Suprapubic skin (tissue), 4 donors: Measurements from ENCODE around the gene PEAK3. TPM values are rescaled to one million over a fixed set of nuclear protein-coding genes. Genes with fewer than 3 reads are reported as not detected.
"Not testable (repeated sequence)": the region's sequence is repeated elsewhere in the genome, so short reads cannot be mapped to it uniquely, and the experiment has no call there.

Experiments
- DNase-seq, 2 donors: peaks; one replicate each; pipeline ENCODE4 v3.0.0-alpha.2; 2019; ENCODE audit warnings: low spot score in 2 of 2
- H3K27ac ChIP-seq: fragments of 200-600 bp; sonication (generic); one replicate; pipeline ENCODE4 v1.5.1; 2019
- H3K27me3 ChIP-seq: fragments of 200-600 bp; sonication (generic); one replicate; pipeline ENCODE4 v1.5.1; 2019
- H3K36me3 ChIP-seq: fragments of 200-600 bp; sonication (generic); one replicate; pipeline ENCODE4 v1.5.1; 2019
- H3K4me1 ChIP-seq: fragments of 200-600 bp; sonication (generic); one replicate; pipeline ENCODE4 v1.5.1; 2019
- H3K4me3 ChIP-seq: fragments of 200-600 bp; sonication (generic); one replicate; pipeline ENCODE4 v1.5.1; 2019; ENCODE audit warnings: mild to moderate bottlenecking
- H3K9me3 ChIP-seq: fragments of 200-600 bp; sonication (generic); one replicate; pipeline ENCODE4 v1.5.1; 2019
- CTCF ChIP-seq, 2 donors: fragments of 200-600 bp in 1 of 2; fragments of 450-650 bp in 1 of 2; sonication (generic) in 1 of 2; IDR thresholded peaks; one replicate each; pipeline ENCODE4 v1.5.1; 2016 to 2019; ENCODE audit warnings: antibody characterized with exemption in 2 of 2, mild to moderate bottlenecking in 1 of 2, moderate library complexity in 1 of 2
- EP300 ChIP-seq: sonication (generic); formaldehyde crosslinking; IDR thresholded peaks from one replicate; pipeline ENCODE4 v1.6.1; 2017; ENCODE audit warnings: antibody characterized with exemption
- POLR2A ChIP-seq, 2 donors: fragments of 450-650 bp; IDR thresholded peaks; one replicate each; pipeline ENCODE4 v1.6.1; 2017; ENCODE audit warnings: antibody characterized with exemption in 2 of 2, mild to moderate bottlenecking in 2 of 2, moderate library complexity in 2 of 2
- POLR2AphosphoS5 ChIP-seq, 3 donors: sonication (generic); formaldehyde crosslinking; IDR thresholded peaks; one replicate each; pipeline ENCODE4 v1.6.1; 2017; ENCODE audit warnings: antibody characterized with exemption in 3 of 3
- WGBS: methylation state at CpG from one replicate; pipeline ENCODE4 v1.1.5; 2018; 5-methylcytosine and 5-hydroxymethylcytosine counted together
- total RNA-seq, 4 donors: library from RNA; depleted of rRNA; stranded (reverse); fragments of >200 nt; gene quantifications; one replicate each; pipeline ENCODE4 v1.1.0, GENCODE V29; 2016

Gene PEAK3
- total RNA-seq, 4 donors from 2014 or later, result 0.55 to 1.4 TPM; not detected in 2

- Histone ChIP-seq H3K4me1 (peaks cover 27% of the 10 kb centered on the region), H3K27ac (no peak overlapping the region), H3K4me3 (no peak overlapping the region), H3K27me3 (peaks cover 44% of the 10 kb centered on the region), H3K36me3 (peaks cover under 1% of the 10 kb centered on the region), H3K9me3 (no peaks in the 10 kb centered on the region)
- no peak for TF ChIP-seq POLR2AphosphoS5 (IDR thresholded peaks at IDR 0.05)
- no peak for TF ChIP-seq POLR2A (IDR thresholded peaks at IDR 0.05)
- no peak for TF ChIP-seq EP300
- no peak for TF ChIP-seq CTCF (IDR thresholded peaks at IDR 0.05)
- WGBS, result 81% methylated on average over 12 of the region's 13 CpGs
- no peak for DNase-seq
These were observed 5.8 kb upstream of the PEAK3 start for GRCh38 chr19:2287585-2288337.

GRCh38 chr19:2286402-2287140 is 4.6 kb upstream of the PEAK3 start:
- TF ChIP-seq POLR2A (IDR thresholded peaks at IDR 0.05), result no peak
- no peak for TF ChIP-seq POLR2AphosphoS5 (IDR thresholded peaks at IDR 0.05)
- no peak for TF ChIP-seq EP300
- TF ChIP-seq CTCF (IDR thresholded peaks at IDR 0.05), result no peak
- Histone ChIP-seq H3K4me3 (no peak overlapping the region), H3K27ac (no peak overlapping the region), H3K4me1 (peaks cover 37% of the 10 kb centered on the region), H3K27me3 (peaks cover 33% of the 10 kb centered on the region), H3K36me3 (no peaks in the 10 kb centered on the region), H3K9me3 (no peaks in the 10 kb centered on the region)
- DNase-seq, result no peak
- 93% methylated on average over 20 of the region's 20 CpGs for WGBS

GRCh38 chr19:2283835-2284507 is 2.0 kb upstream of the PEAK3 start:
- Histone ChIP-seq H3K4me3 (no peak overlapping the region), H3K27me3 (peaks cover 7% of the 10 kb centered on the region), H3K9me3 (no peaks in the 10 kb centered on the region), H3K27ac (no peak overlapping the region), H3K36me3 (no peaks in the 10 kb centered on the region), H3K4me1 (peaks cover 17% of the 10 kb centered on the region)
- no peak for DNase-seq
- TF ChIP-seq CTCF (IDR thresholded peaks at IDR 0.05), result no peak
- TF ChIP-seq POLR2AphosphoS5 (IDR thresholded peaks at IDR 0.05), result no peak
- no peak for TF ChIP-seq EP300
- TF ChIP-seq POLR2A (IDR thresholded peaks at IDR 0.05), result no peak
- WGBS, result 96% methylated on average over 8 of the region's 8 CpGs

- no peak for DNase-seq
- H3K36me3 ChIP-seq, result no peaks in the 10 kb centered on the region
- H3K9me3 ChIP-seq, result no peaks in the 10 kb centered on the region
- peaks cover 17% of the 10 kb centered on the region for H3K4me1 ChIP-seq
- TF ChIP-seq CTCF (IDR thresholded peaks at IDR 0.05) (no peak), POLR2AphosphoS5 (IDR thresholded peaks at IDR 0.05) (no peak), EP300 (no peak), POLR2A (IDR thresholded peaks at IDR 0.05) (no peak)
- peak overlapping the region; percentile 42 for H3K4me3 ChIP-seq
- H3K27ac ChIP-seq, result no peak overlapping the region
- no peaks in the 10 kb centered on the region for H3K27me3 ChIP-seq
- WGBS, result 83% methylated on average over 9 of the region's 11 CpGs
These were observed 875 bp upstream of the PEAK3 start for GRCh38 chr19:2282862-2283237.

- DNase-seq, H3K36me3 ChIP-seq, H3K27ac ChIP-seq, H3K9me3 ChIP-seq, H3K27me3 ChIP-seq: not testable (repeated sequence)
- Histone ChIP-seq H3K4me1 (peaks cover 19% of the 10 kb centered on the region), H3K4me3 (peak overlapping the region; percentile 42)
- 61% methylated on average over 4 of the region's 16 CpGs for WGBS
These were observed 512 bp downstream of the PEAK3 start for GRCh38 chr19:2281265-2282061.
